ENCODE measurements around the gene CDK5RAP1. TPM values are rescaled to one million over a fixed set of nuclear protein-coding genes. Genes with fewer than 3 reads are reported as not detected.
"Not testable (repeated sequence)": the region's sequence is repeated elsewhere in the genome, so short reads cannot be mapped to it uniquely, and the experiment has no call there.

Gene CDK5RAP1
- total RNA-seq, 4 donors from 2014 or later: 26.6 to 41.8 (median 37.8) TPM

DNA sequence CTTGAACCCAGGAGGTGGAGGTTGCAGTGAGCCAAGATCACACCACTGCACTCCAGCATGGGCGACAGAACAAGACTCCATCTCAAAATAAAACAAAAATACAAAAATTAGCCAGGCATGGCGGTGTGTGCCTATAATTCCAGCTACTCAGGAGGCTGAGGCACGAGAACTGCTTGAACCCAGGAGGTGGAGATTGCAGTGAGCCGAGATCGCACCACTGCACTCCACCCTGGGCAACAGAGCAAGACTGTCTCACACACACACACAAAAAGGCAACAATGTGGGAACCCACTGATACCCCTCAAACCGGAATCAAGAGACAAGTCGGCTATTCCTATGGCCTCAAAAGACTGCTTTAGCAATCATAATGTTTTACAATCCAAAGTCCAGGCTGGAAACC, 39.2 kb upstream of the CDK5RAP1 start:
- H3K4me3 ChIP-seq (replicated peaks in 1 of 3); H3K9me3 ChIP-seq; H3K36me3 ChIP-seq; intact Hi-C loops (cut with DNase I); H3K27me3 ChIP-seq: not testable (repeated sequence)
- 27 to 53% methylated on average over 7 of the region's 7 CpGs for WGBS, 2 donors
- peak in 1 of 2 donors; percentile 64 for TF ChIP-seq POLR2A (IDR thresholded peaks at IDR 0.05)
- Histone ChIP-seq H3K4me1 (peaks cover 57 to 64% of the 10 kb centered on the region in 2 donors), H3K27ac (peak overlapping the region; percentile 89 to 96 (median 95))
- peak; percentile 66 to 70 for DNase-seq

DNA sequence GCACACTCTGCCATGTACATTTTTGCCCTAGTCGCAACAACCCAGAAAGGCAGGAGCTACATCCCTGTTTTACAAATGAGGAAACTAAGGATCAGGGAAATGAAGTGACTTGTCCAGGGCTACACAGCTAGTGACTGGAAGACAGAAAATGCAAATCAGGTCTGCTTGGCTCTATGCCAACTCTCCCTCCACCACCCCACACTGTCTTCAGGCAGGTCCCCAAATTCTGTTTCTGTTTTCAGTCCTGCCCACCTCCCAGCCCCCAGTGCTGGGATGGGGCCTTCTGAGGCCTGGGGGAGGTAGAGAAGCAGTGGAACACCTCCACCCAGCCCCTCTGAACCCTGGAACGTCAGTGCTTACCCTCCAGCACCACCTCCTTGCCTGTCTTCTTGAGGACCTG, 37.2 kb upstream of the CDK5RAP1 start:
- H3K4me3 ChIP-seq (replicated peaks in 1 of 3): no peak overlapping the region
- peak overlapping the region; percentile 89 to 96 (median 95) for H3K27ac ChIP-seq
- intact Hi-C loops (cut with DNase I): no loop called here
- DNase-seq: no peak
- H3K4me1 ChIP-seq: peaks cover 67 to 72% of the 10 kb centered on the region in 2 donors
- peaks cover 0 to 3% of the 10 kb centered on the region in 2 donors for H3K36me3 ChIP-seq
- TF ChIP-seq CTCF (IDR thresholded peaks at IDR 0.05) (no peak), POLR2A (IDR thresholded peaks at IDR 0.05) (no peak)
- WGBS, 2 donors: 77 to 89% methylated on average over 2 of the region's 2 CpGs
- H3K27me3 ChIP-seq: no peaks in the 10 kb centered on the region
- no peaks in the 10 kb centered on the region for H3K9me3 ChIP-seq

DNA sequence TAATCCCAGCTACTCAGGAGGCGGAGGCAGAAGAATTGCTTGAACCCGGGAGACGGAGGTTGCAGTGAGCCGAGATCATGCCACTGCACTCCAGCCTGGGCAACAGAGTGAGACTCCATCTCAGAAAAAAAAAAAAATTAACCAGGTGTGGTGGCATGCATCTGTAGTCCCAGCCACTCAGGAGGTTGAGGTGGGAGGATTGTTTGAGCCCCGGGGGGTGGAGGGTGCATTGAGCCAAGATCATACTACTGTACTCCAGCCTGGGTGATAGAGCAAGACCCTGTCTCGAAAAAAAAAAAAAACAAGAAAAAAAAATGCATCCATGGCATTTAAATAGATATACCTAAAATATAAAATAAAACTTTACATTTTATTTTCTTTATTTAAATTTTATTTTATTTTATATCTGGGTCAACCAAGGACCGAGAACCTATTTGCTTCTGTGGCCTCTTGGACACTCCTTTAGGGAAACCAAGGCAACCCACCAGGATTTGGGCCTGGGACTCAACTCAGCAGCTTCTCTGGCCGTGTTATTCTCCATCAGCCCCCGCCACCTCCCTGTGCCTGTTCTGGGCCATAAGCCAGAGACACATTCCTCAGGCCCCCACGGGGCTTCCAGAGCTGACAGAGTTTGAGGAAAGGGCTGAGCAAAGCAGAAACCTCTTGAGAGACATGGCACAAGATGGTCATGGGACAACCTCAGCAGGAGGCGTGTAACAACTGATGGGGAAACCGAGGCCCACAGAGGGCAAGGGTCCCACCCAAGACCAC, 36.0 kb upstream of the CDK5RAP1 start:
- intact Hi-C loops (cut with DNase I): no loop called here
- no peaks in the 10 kb centered on the region for H3K9me3 ChIP-seq
- no peak for TF ChIP-seq CTCF (IDR thresholded peaks at IDR 0.05)
- TF ChIP-seq POLR2A (IDR thresholded peaks at IDR 0.05): peak in 1 of 2 donors; percentile 40
- H3K4me3 ChIP-seq (replicated peaks in 1 of 3): no peak overlapping the region
- H3K27ac ChIP-seq: peak overlapping the region; percentile 89 to 96 (median 95)
- H3K36me3 ChIP-seq: peaks cover 0 to 3% of the 10 kb centered on the region in 2 donors
- H3K27me3 ChIP-seq: no peaks in the 10 kb centered on the region
- peak; percentile 95 to 96 for DNase-seq
- WGBS, 2 donors: 34 to 46% methylated on average over 10 to 12 of the region's 12 CpGs
- H3K4me1 ChIP-seq: peaks cover 70 to 82% of the 10 kb centered on the region in 2 donors

- H3K27ac ChIP-seq: peak overlapping the region; percentile 78 to 96 (median 95)
- WGBS, 2 donors: 93 to 100% methylated on average over 5 of the region's 5 CpGs
- peaks cover 52 to 64% of the 10 kb centered on the region in 2 donors for H3K4me1 ChIP-seq
- no peak overlapping the region for H3K4me3 ChIP-seq (replicated peaks in 1 of 3)
- intact Hi-C loops (cut with DNase I): no loop called here
- no peaks in the 10 kb centered on the region for H3K27me3 ChIP-seq
- H3K9me3 ChIP-seq: no peaks in the 10 kb centered on the region
- no peak for TF ChIP-seq POLR2A (IDR thresholded peaks at IDR 0.05)
- no peak for TF ChIP-seq CTCF (IDR thresholded peaks at IDR 0.05)
- peaks cover 0 to 3% of the 10 kb centered on the region in 2 donors for H3K36me3 ChIP-seq
- no peak for DNase-seq
These were observed 33.1 kb upstream of the CDK5RAP1 start for GRCh38 chr20:33434434-33434833.

DNA sequence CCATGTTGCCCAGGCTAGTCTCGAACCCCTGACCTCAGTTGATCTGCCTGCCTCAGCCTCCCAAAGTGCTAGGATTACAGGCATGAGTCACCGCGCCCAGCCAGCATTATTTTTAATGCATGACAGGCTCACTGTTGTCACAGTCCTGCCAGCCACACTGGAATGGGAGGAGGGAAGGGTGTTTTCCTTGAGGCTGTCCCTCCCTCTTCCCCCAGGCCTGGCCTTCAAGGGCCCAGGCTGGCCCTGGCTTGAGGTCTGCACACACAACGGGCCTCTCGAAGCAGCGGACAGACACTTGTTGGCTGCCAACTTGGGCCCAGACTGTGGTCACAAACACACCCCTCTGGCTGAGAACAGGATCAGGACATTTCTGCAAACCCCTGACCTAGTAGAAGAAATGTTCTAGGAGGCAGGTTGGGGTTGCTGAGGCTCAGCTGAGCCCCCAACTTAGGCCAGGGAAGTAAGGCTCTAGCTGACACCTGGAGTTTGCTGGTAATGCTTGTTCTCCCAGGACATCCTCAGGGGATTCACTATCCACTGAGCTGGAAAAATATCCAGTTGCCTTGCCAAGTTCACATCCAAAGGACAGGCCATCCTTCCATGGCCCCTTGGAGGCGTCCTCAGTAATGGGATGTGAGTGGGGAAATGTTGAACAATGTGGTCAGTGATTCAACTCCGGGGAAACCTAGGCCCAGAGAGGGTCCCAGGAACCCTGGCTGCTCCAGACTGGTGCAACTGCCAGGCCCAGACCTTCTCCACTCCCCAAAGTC, 32.3 kb upstream of the CDK5RAP1 start:
- Histone ChIP-seq H3K27me3 (no peaks in the 10 kb centered on the region), H3K27ac (peak overlapping the region; percentile 92 to 96 (median 95)), H3K36me3 (peaks cover 0 to 3% of the 10 kb centered on the region in 2 donors), H3K4me1 (peaks cover 48 to 58% of the 10 kb centered on the region in 2 donors), H3K9me3 (no peaks in the 10 kb centered on the region), H3K4me3 (replicated peaks in 1 of 3) (no peak overlapping the region)
- TF ChIP-seq CTCF (IDR thresholded peaks at IDR 0.05) (no peak), POLR2A (IDR thresholded peaks at IDR 0.05) (peak in 1 of 2 donors; percentile 78)
- WGBS, 2 donors: 22 to 30% methylated on average over 8 of the region's 8 CpGs
- intact Hi-C loops (cut with DNase I): no loop called here
- DNase-seq: peak; percentile 96 to 97

Measured in thyroid gland (tissue), 4 donors.